CD4-positive, alpha-beta memory T cell (primary cell): ENCODE measurements around the gene MYADML2. TPM values are rescaled to one million over a fixed set of nuclear protein-coding genes. Genes with fewer than 3 reads are reported as not detected.
A peak's percentile ranks its signal among the peaks of the same experiment; 100 is the strongest.

Experiments used
- CTCF ChIA-PET: fragments of 350-600 bp; sonication (Branson Sonifier 250); formaldehyde crosslinking; loops from one replicate; lab custom pipeline; 2021; ENCODE audit warnings: inconsistent platforms; ENCODE audit not compliant: partially characterized antibody; lab: Charles Lee
- POLR2A ChIA-PET: fragments of 350-600 bp; sonication (Branson Sonifier 250); formaldehyde crosslinking; loops from one replicate; lab custom pipeline; 2021; ENCODE audit not compliant: partially characterized antibody; lab: Charles Lee
- DNase-seq, 5 donors: peaks; one replicate each; pipeline versions ENCODE4 v3.0.0 to v3.0.0-alpha.2; 2020 to 2022; ENCODE audit warnings: mixed read lengths in 1 of 5
- H3K27ac ChIP-seq: one replicate; pipeline ENCODE4 v1.7.0; 2013; ENCODE audit warnings: low read depth, low read length
- H3K27me3 ChIP-seq: 2 replicates; pipeline ENCODE4 v1.7.0; 2013; ENCODE audit warnings: mild to moderate bottlenecking, low read length, moderate library complexity; ENCODE audit not compliant: insufficient read depth
- H3K36me3 ChIP-seq: 2 replicates; pipeline ENCODE4 v1.7.0; 2013; ENCODE audit warnings: mild to moderate bottlenecking, low read length, moderate library complexity; ENCODE audit not compliant: insufficient read depth
- H3K4me1 ChIP-seq: 2 replicates; pipeline ENCODE4 v1.7.0; 2013; ENCODE audit warnings: mild to moderate bottlenecking, low read length, moderate library complexity; ENCODE audit not compliant: insufficient read depth
- H3K4me3 ChIP-seq, 2 donors: one replicate each; pipeline ENCODE4 v1.7.0; 2013; ENCODE audit warnings: low read length in 2 of 2, mild to moderate bottlenecking in 1 of 2
- H3K9me3 ChIP-seq, 2 donors: one replicate each; pipeline ENCODE4 v1.7.0; 2013; ENCODE audit warnings: low read length in 2 of 2, control low read depth in 1 of 2; ENCODE audit not compliant: control insufficient read depth in 1 of 2
- H3K27ac Mint-ChIP-seq, 7 donors: one replicate each; pipeline ENCODE4 v1.8.0; 2020 to 2021; ENCODE audit warnings: mixed read lengths in 7 of 7, mild to moderate bottlenecking in 6 of 7, inconsistent platforms in 3 of 7, moderate library complexity in 3 of 7
- H3K27me3 Mint-ChIP-seq, 2 donors: one replicate each; pipeline ENCODE4 v1.8.0; 2020 to 2021; ENCODE audit warnings: mixed read lengths in 2 of 2
- H3K36me3 Mint-ChIP-seq, 2 donors: one replicate each; pipeline ENCODE4 v1.8.0; 2020 to 2021; ENCODE audit warnings: mixed read lengths in 2 of 2, inconsistent platforms in 1 of 2, mild to moderate bottlenecking in 1 of 2
- H3K4me1 Mint-ChIP-seq, 4 donors: one replicate each; pipeline ENCODE4 v1.8.0; 2020 to 2021; ENCODE audit warnings: mixed read lengths in 4 of 4, mild to moderate bottlenecking in 1 of 4
- H3K4me3 Mint-ChIP-seq, 8 donors: one replicate each; pipeline ENCODE4 v1.8.0; 2020 to 2021; ENCODE audit warnings: mixed read lengths in 8 of 8, mild to moderate bottlenecking in 7 of 8, moderate library complexity in 6 of 8, inconsistent platforms in 3 of 8
- H3K9me3 Mint-ChIP-seq, 8 donors: one replicate each; pipeline ENCODE4 v1.8.0; 2020 to 2021; ENCODE audit warnings: mixed read lengths in 8 of 8, mild to moderate bottlenecking in 5 of 8, inconsistent platforms in 3 of 8, moderate library complexity in 1 of 8
- intact Hi-C: fragments of 100-400 bp; cut with micrococcal nuclease; formaldehyde crosslinking; loops from one replicate; pipeline ENCODE4 v1.15.1; 2023
- polyA plus RNA-seq, 2 donors: library from polyadenylated mRNA; unstranded; fragments of 300-500 nt; fragmentation: Illumina TruSeq; gene quantifications; one replicate each; pipeline ENCODE4 v1.2.3, GENCODE V29; 2021
- total RNA-seq, 2 experiments: library from RNA; stranded (reverse); gene quantifications; one replicate each; pipeline ENCODE4 v1.2.3, GENCODE V29; 2021

Gene MYADML2
- total and polyA plus RNA-seq, 4 experiments from 2014 or later: not detected

- peak in 1 of 5 donors; percentile 39 for DNase-seq
- H3K27me3 Mint-ChIP-seq: peaks cover 2 to 12% of the 10 kb centered on the region in 2 donors
- ChIA-PET CTCF (interaction anchor here (1.1 to 2.6 kb wide), 5 partner anchors 52 to 191 kb away, joined by 4 to 81 read pairs (median 6); partner anchors contain the start of genes CENPX, DCXR and LRRC45), POLR2A (interaction anchor here (0.6 to 2.6 kb wide), 4 partner anchors 16 to 76 kb away, joined by 3 to 57 read pairs (median 12); partner anchors contain the start of genes ASPSCR1, CENPX, DCXR and LRRC45)
- H3K27ac Mint-ChIP-seq: no peak within 1 kb of the TSS
- H3K27ac ChIP-seq: no peak within 1 kb of the TSS
- peak within 1 kb of the TSS in 1 of 2 donors; percentile 37 for H3K4me3 ChIP-seq
- H3K4me3 Mint-ChIP-seq: peak within 1 kb of the TSS in 1 of 8 donors; percentile 34
- H3K36me3 Mint-ChIP-seq: no peaks in the 10 kb centered on the region
- H3K9me3 Mint-ChIP-seq: peaks cover 0 to 2% (median 0%) of the 10 kb centered on the region in 8 donors
- H3K27me3 ChIP-seq: peaks cover 30% of the 10 kb centered on the region
- no peaks in the 10 kb centered on the region for H3K9me3 ChIP-seq
- H3K4me1 ChIP-seq: peaks cover 7% of the 10 kb centered on the region
- peaks cover 0 to 3% (median 0%) of the 10 kb centered on the region in 4 donors for H3K4me1 Mint-ChIP-seq
- intact Hi-C loops: loop anchor here (5.0 kb wide), 2 partner anchors 76 to 191 kb away; partner anchors contain the start of gene DCXR
- H3K36me3 ChIP-seq: no peaks in the 10 kb centered on the region
Observed at GRCh38 chr17:81961087-81961511, 14.1 kb upstream of the MYADML2 start, which contains the start of gene NOTUM. NOTUM (minus strand) TSS chr17:81961187; CDS start chr17:81960909, 278 bp downstream.

- DNase-seq: peak in 1 of 5 donors; percentile 20
- Mint-ChIP-seq H3K9me3 (peaks cover 0 to 2% (median 0%) of the 10 kb centered on the region in 8 donors), H3K27me3 (peaks cover 2 to 12% of the 10 kb centered on the region in 2 donors), H3K4me3 (peak overlapping the region in 1 of 8 donors; percentile 34), H3K4me1 (peaks cover 0 to 3% (median 0%) of the 10 kb centered on the region in 4 donors), H3K27ac (no peak overlapping the region), H3K36me3 (no peaks in the 10 kb centered on the region)
- Histone ChIP-seq H3K36me3 (no peaks in the 10 kb centered on the region), H3K27ac (no peak overlapping the region), H3K9me3 (no peaks in the 10 kb centered on the region), H3K27me3 (peaks cover 30% of the 10 kb centered on the region), H3K4me3 (peak overlapping the region in 1 of 2 donors; percentile 37), H3K4me1 (peaks cover 7% of the 10 kb centered on the region)
- POLR2A ChIA-PET: interaction anchor here (0.6 to 2.6 kb wide), 11 partner anchors 15 to 106 kb away, joined by 3 to 57 read pairs (median 6); partner anchors contain the start of genes ARHGDIA, ASPSCR1, CENPX and DCXR
- intact Hi-C loops: loop anchor here (5.0 kb wide), 2 partner anchors 77 to 192 kb away; partner anchors contain the start of gene DCXR
- CTCF ChIA-PET: interaction anchor here (1.0 to 2.6 kb wide), 14 partner anchors 12 to 193 kb away, joined by 3 to 81 read pairs (median 4); partner anchors contain the start of genes ASPSCR1, CENPX, DCXR and DUS1L
Observed at GRCh38 chr17:81960130-81960958, 13.3 kb upstream of the MYADML2 start.

- CTCF ChIA-PET: interaction anchor here (0.6 to 2.6 kb wide), 23 partner anchors 8 to 195 kb away, joined by 3 to 81 read pairs (median 4); partner anchors contain the start of genes ASPSCR1, CENPX, DCXR and DUS1L
- Mint-ChIP-seq H3K27me3 (peaks cover 2 to 12% of the 10 kb centered on the region in 2 donors), H3K9me3 (peaks cover 0 to 2% (median 0%) of the 10 kb centered on the region in 8 donors), H3K4me1 (peaks cover 0 to 3% (median 0%) of the 10 kb centered on the region in 4 donors), H3K27ac (peak overlapping the region in 1 of 7 donors; percentile 69), H3K4me3 (peak overlapping the region in 4 of 8 donors; percentile 45 to 66 (median 58)), H3K36me3 (no peaks in the 10 kb centered on the region)
- Histone ChIP-seq H3K4me1 (peaks cover 7% of the 10 kb centered on the region), H3K4me3 (peak overlapping the region in 1 of 2 donors; percentile 37), H3K9me3 (no peaks in the 10 kb centered on the region), H3K27ac (no peak overlapping the region), H3K27me3 (peaks cover 30% of the 10 kb centered on the region), H3K36me3 (no peaks in the 10 kb centered on the region)
- DNase-seq: peak; percentile 76 to 88 (median 84)
- intact Hi-C loops: loop anchor here (1.0 to 5.0 kb wide), 3 partner anchors 62 to 193 kb away; partner anchors contain the start of gene DCXR
- POLR2A ChIA-PET: interaction anchor here (0.5 to 2.6 kb wide), 14 partner anchors 8 to 293 kb away, joined by 3 to 57 read pairs (median 6); partner anchors contain the start of genes ARHGDIA, ASPSCR1, CCDC137 and CENPX
Observed at GRCh38 chr17:81959362-81960129, 12.5 kb upstream of the MYADML2 start.

- CTCF ChIA-PET: interaction anchor here (0.6 to 2.6 kb wide), 21 partner anchors 9 to 196 kb away, joined by 3 to 81 read pairs (median 3); partner anchors contain the start of genes ASPSCR1, CENPX, DCXR and DUS1L
- no peaks in the 10 kb centered on the region for H3K36me3 Mint-ChIP-seq
- Histone ChIP-seq H3K27me3 (peaks cover 30% of the 10 kb centered on the region), H3K4me1 (peaks cover 7% of the 10 kb centered on the region), H3K4me3 (no peak overlapping the region), H3K36me3 (no peaks in the 10 kb centered on the region), H3K9me3 (no peaks in the 10 kb centered on the region), H3K27ac (no peak overlapping the region)
- H3K4me3 Mint-ChIP-seq: peak overlapping the region in 7 of 8 donors; percentile 39 to 66 (median 55)
- peaks cover 0 to 2% (median 0%) of the 10 kb centered on the region in 8 donors for H3K9me3 Mint-ChIP-seq
- peaks cover 2 to 9% of the 10 kb centered on the region in 2 donors for H3K27me3 Mint-ChIP-seq
- POLR2A ChIA-PET: interaction anchor here (0.5 to 2.6 kb wide), 14 partner anchors 9 to 292 kb away, joined by 3 to 57 read pairs (median 6); partner anchors contain the start of genes ARHGDIA, ASPSCR1, CCDC137 and CENPX
- DNase-seq: peak in 1 of 5 donors; percentile 36
- intact Hi-C loops: loop anchor here (1.0 kb wide), 1 partner anchor 63 kb away; no protein-coding TSS in a partner anchor
- peak overlapping the region in 3 of 7 donors; percentile 41 to 69 (median 61) for H3K27ac Mint-ChIP-seq
- H3K4me1 Mint-ChIP-seq: peaks cover 0 to 3% (median 0%) of the 10 kb centered on the region in 4 donors
Observed at GRCh38 chr17:81958633-81959342, 11.8 kb upstream of the MYADML2 start.

- CTCF ChIA-PET: no interaction called here
- POLR2A ChIA-PET: no interaction called here
- Histone ChIP-seq H3K4me3 (no peak overlapping the region), H3K36me3 (no peaks in the 10 kb centered on the region), H3K27ac (no peak overlapping the region), H3K27me3 (peaks cover 29% of the 10 kb centered on the region), H3K9me3 (no peaks in the 10 kb centered on the region), H3K4me1 (peaks cover 7% of the 10 kb centered on the region)
- peaks cover 2 to 9% of the 10 kb centered on the region in 2 donors for H3K27me3 Mint-ChIP-seq
- peak overlapping the region in 1 of 7 donors; percentile 69 for H3K27ac Mint-ChIP-seq
- intact Hi-C loops: no loop called here
- H3K36me3 Mint-ChIP-seq: no peaks in the 10 kb centered on the region
- peak in 1 of 5 donors; percentile 22 for DNase-seq
- peaks cover 0 to 2% (median 0%) of the 10 kb centered on the region in 8 donors for H3K9me3 Mint-ChIP-seq
- peak overlapping the region in 3 of 8 donors; percentile 17 to 44 (median 27) for H3K4me3 Mint-ChIP-seq
- peaks cover 0 to 3% (median 0%) of the 10 kb centered on the region in 4 donors for H3K4me1 Mint-ChIP-seq
Observed at GRCh38 chr17:81957691-81958432, 10.8 kb upstream of the MYADML2 start.
